ENCODE results near the gene NAPB.

The NAPB gene

GRCh38 chr20:23340524-23340923, 80.8 kb downstream of the NAPB start:
- DNase-seq: peak; percentile 48

GRCh38 chr20:23339986-23340385, 81.3 kb downstream of the NAPB start:
- DNase-seq: no peak

- no peak for DNase-seq
Observed at GRCh38 chr20:23337312-23337711, 84.0 kb downstream of the NAPB start.

GRCh38 chr20:23336476-23336875, 84.8 kb downstream of the NAPB start:
- no peak for DNase-seq

- no peak for DNase-seq
Observed at GRCh38 chr20:23335521-23335920, 85.8 kb downstream of the NAPB start.

- DNase-seq: no peak
Observed at GRCh38 chr20:23334111-23334510, 87.2 kb downstream of the NAPB start.

GRCh38 chr20:23332467-23332866, 88.8 kb downstream of the NAPB start:
- DNase-seq: no peak

GRCh38 chr20:23331450-23332350, 89.6 kb downstream of the NAPB start:
- DNase-seq: no peak

GRCh38 chr20:23327617-23328333, 93.5 kb downstream of the NAPB start:
- no peak for DNase-seq

GRCh38 chr20:23326774-23327173, 94.5 kb downstream of the NAPB start:
- no peak for DNase-seq

- DNase-seq: no peak
Observed at GRCh38 chr20:23325107-23325506, 96.2 kb downstream of the NAPB start.
